ENCODE results near the gene TMPRSS7.
"Not testable (repeated sequence)": the region's sequence is repeated elsewhere in the genome, so short reads cannot be mapped to it uniquely, and the experiment has no call there.

Gene TMPRSS7

GRCh38 chr3:112020674-112021085 is 13.9 kb upstream of the TMPRSS7 start:
- no peak overlapping the region for H3K4me3 ChIP-seq (ENCODE audit: low read depth, low read length)
- TF ChIP-seq, protein P1, sequence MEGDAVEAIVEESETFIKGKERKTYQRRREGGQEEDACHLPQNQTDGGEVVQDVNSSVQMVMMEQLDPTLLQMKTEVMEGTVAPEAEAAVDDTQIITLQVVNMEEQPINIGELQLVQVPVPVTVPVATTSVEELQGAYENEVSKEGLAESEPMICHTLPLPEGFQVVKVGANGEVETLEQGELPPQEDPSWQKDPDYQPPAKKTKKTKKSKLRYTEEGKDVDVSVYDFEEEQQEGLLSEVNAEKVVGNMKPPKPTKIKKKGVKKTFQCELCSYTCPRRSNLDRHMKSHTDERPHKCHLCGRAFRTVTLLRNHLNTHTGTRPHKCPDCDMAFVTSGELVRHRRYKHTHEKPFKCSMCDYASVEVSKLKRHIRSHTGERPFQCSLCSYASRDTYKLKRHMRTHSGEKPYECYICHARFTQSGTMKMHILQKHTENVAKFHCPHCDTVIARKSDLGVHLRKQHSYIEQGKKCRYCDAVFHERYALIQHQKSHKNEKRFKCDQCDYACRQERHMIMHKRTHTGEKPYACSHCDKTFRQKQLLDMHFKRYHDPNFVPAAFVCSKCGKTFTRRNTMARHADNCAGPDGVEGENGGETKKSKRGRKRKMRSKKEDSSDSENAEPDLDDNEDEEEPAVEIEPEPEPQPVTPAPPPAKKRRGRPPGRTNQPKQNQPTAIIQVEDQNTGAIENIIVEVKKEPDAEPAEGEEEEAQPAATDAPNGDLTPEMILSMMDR (IDR thresholded peaks at IDR 0.05; ENCODE audit: control insufficient read depth, extremely low read depth, insufficient read depth) = no peak
- no peak for DNase-seq (ENCODE audit: low read depth)

GRCh38 chr3:112027142-112027541 is 7.4 kb upstream of the TMPRSS7 start:
- no peak overlapping the region for H3K4me3 ChIP-seq (ENCODE audit: low read depth, low read length)
- TF ChIP-seq, protein P1 (IDR thresholded peaks at IDR 0.05; ENCODE audit: control insufficient read depth, extremely low read depth, insufficient read depth) = no peak
- no peak for DNase-seq (ENCODE audit: low read depth)

DNA sequence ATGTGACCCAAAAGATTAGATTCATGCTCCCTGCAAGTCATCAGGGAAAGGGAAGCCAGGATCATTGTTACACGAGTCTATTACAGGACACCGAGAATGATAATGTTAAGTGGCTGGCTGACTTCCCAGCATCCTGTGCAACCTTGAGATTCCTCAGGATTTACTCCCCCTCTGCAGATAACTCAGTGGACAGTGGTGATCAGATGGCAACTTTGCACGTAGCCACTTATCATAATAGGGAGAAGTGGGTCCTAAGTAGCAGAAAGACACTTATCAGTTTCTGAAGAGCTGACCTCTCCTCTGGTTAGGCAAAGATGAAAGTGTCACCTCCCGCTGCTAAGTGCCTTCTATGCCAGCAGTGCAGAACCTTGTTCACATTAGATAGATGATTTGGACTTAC is 6.7 kb upstream of the TMPRSS7 start:
- TF ChIP-seq, protein P1 (IDR thresholded peaks at IDR 0.05; ENCODE audit: control insufficient read depth, extremely low read depth, insufficient read depth) = no peak
- no peak overlapping the region for H3K4me3 ChIP-seq (ENCODE audit: low read depth, low read length)
- DNase-seq (ENCODE audit: low read depth) = no peak

DNA sequence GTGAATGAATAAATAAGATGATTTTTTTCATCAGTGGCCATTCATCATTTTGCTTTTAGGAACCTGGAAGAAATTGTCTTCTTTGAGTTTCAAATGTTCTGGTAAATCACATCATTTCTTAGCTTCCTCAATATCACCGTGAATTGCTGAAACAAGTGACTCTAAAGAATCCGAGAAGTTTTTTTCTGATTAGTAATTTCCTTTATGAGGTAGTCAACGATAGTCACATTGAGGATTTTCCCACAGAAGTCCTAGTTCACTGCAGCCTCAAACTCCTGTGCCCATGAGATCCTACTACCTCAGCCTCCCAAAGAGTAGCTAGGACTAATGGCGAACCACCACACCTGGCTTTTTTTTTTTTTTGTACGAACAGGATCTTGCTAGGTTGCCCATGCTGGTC is 3.6 kb upstream of the TMPRSS7 start:
- no peak for DNase-seq (ENCODE audit: low read depth)
- no peak overlapping the region for H3K4me3 ChIP-seq (ENCODE audit: low read depth, low read length)
- TF ChIP-seq, protein P1 (IDR thresholded peaks at IDR 0.05; ENCODE audit: control insufficient read depth, extremely low read depth, insufficient read depth) = no peak

GRCh38 chr3:112032098-112032731 is 2.3 kb upstream of the TMPRSS7 start:
- TF ChIP-seq, protein P1 (IDR thresholded peaks at IDR 0.05; ENCODE audit: control insufficient read depth, extremely low read depth, insufficient read depth) = no peak
- DNase-seq (ENCODE audit: low read depth) = no peak
- no peak overlapping the region for H3K4me3 ChIP-seq (ENCODE audit: low read depth, low read length)

DNA sequence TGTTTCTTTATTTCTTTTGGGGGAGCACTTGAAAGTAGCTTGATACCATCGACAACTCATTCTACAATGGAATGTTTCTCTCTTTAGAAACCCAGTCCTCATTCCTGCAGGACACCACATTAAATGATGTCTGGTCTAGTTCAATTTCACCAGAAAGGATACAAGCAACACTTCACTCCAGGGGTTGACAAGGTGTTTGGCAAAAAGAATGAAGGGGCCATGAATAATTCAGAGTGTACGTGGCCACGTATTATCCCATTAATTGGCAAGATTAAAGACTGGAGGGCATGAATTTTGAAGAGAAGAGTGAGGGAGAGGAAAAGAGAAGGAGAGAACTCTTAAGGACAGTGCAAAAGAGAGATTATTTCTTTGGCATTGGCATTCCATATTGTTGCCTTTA is 705 bp downstream of the TMPRSS7 start:
- TF ChIP-seq, protein P1 (IDR thresholded peaks at IDR 0.05; ENCODE audit: control insufficient read depth, extremely low read depth, insufficient read depth) = no peak
- no peak overlapping the region for H3K4me3 ChIP-seq (ENCODE audit: low read depth, low read length)
- DNase-seq (ENCODE audit: low read depth) = no peak

- not testable (repeated sequence) for H3K4me3 ChIP-seq (ENCODE audit: low read depth, low read length); DNase-seq (ENCODE audit: low read depth)
Observed at GRCh38 chr3:112037194-112037593, 2.7 kb downstream of the TMPRSS7 start.

Measured in LNCaP clone FGC (cell line).